Measurements from ENCODE around the gene IFNAR1.

DNA sequence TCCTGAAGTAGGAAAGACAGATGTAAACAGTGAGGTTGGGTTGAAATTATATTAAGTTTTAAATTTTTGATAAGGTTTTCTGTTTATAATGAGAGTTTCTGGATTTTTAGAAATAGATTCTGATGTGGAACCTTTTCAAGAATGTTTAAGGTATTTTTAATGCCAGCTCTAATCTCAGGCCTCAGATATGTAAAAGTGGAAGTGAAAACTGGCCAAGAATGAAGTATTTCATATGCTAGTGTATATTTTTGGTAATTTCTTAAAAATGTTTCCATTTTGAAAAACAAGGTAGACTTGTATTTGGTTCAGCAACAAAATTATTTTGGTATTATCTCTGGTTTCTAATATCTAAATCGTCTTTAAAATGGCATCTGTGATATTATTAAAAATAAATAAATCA lies 14.4 kb downstream of the IFNAR1 start:
- no peak for TF ChIP-seq TAF1 (IDR thresholded peaks at IDR 0.05; ENCODE audit: borderline replicate concordance, low read depth, low read length)
- TF ChIP-seq POLR2AphosphoS5 (IDR thresholded peaks at IDR 0.05; ENCODE audit: low read depth, low read length): no peak
